GM21737 (cell line): Measurements from ENCODE around the gene PLXNA2.

Source experiments
- ATAC-seq: cut with Tn5 transposase; IDR thresholded peaks from one replicate; pipeline ENCODE4 v1.9.1; 2021; ENCODE audit warnings: mild to moderate bottlenecking, moderate library complexity; ENCODE audit not compliant: unreplicated experiment

PLXNA2 gene

GRCh38 chr1:208101661-208102431, 142.3 kb downstream of the PLXNA2 start:
- no peak for ATAC-seq

GRCh38 chr1:208100906-208101305, 143.3 kb downstream of the PLXNA2 start:
- no peak for ATAC-seq

DNA sequence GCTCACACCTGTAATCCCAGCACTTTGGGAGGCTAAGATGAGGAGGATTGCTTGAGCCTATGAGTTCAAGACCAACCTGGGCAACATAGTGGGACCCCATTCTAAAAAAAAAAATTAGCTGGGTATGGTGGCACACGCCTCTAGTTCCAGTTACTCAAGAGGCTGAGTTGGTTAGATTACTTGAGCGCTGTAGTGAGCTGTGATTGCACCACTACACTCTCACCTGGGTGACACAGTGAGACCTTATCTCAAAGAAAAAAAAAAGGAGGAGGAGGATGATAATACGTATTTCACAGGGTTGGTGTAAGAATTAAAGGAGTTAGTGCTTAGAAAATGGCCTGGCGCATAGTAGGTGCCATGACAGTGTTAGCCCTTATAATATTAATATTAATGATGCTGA, 144.1 kb downstream of the PLXNA2 start:
- ATAC-seq, result no peak

DNA sequence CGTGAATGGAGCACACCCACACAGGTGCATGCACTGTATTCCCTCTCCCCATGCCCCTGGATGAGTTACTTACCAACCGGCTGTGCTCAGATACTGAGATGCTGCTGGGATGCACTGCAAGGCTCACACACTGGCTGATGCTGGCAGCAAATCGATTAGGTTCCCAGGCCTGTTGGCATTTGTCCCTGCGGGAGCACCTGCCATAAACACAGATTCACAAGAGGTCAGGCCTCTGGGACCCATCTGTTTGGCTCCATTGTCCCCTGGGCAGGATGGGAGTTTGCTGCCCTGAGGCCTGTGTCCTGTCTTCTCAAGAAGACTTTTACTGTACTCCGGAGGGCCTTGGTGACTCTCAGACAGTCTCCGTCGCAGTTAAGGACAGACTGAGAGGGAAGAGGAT, 145.4 kb downstream of the PLXNA2 start:
- ATAC-seq, result no peak

GRCh38 chr1:208093754-208094719, 150.1 kb downstream of the PLXNA2 start:
- no peak for ATAC-seq

DNA sequence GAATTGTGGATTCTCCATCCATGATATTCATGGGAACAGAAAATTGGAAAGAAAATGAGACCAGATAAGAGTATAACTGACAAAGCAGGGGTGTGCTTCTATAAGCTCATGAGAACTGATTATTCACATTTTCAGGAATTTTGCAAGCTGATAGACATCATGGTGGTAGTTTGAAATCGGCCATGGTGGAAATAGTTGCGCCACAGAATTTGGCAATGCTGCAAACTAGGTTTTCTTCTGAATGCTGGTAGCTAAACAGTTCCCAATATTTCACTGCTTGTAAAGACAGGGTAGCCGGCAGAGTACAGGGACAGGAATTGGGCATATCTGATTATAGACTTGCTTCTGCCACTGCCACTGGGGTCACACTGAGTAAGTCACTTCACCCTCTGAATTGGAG, 151.1 kb downstream of the PLXNA2 start:
- ATAC-seq, result no peak

- ATAC-seq, result no peak
These were observed 153.5 kb downstream of the PLXNA2 start for GRCh38 chr1:208090388-208091301.

DNA sequence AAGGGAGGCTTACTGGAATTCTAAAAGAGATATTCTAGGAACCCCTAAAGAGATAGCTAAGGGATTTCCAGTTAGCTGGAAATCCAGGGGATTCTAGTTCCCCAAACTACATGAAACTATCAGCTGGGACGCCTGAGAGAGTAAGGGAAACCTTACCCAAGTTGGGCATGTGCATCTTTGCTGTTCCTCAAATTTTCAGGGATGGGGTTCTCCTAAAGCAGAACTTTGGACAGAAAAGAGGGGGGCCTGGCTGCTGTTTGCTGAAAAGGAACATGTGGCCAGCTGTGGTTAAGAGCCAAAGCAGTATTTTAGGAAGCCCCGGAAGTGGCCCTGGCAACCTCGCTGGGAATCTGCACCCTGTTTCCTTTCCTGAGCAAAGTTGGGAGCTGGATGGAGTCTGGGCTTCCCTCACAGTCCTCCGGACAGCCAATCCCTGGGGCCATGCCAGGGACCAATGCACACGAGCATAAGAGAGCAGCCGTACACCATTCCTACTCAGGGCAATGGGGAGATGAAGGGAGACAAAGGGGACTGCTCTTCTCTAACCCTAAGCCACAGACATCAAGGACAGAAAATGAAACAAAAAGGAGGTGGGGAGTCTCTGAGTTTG, 154.3 kb downstream of the PLXNA2 start:
- ATAC-seq, result no peak

DNA sequence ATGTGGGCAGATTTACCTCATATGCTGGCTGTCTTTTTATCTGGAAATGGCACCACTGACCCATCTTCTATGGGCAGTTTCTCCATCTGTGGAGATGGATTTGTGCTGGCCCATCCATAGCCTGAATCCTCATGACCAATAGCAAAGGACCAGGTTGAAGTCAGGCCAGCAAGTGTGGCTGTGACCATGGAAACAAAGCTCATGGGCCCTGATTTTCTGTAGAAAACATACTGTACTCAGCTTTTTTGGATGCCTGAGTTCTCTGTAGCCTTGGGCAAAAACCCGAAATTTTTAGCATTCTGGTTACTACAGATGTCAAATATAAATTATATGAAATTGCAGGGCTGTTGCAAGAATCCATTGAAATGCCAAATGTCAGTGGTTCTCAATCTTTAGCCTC, 155.0 kb downstream of the PLXNA2 start:
- ATAC-seq, result no peak

DNA sequence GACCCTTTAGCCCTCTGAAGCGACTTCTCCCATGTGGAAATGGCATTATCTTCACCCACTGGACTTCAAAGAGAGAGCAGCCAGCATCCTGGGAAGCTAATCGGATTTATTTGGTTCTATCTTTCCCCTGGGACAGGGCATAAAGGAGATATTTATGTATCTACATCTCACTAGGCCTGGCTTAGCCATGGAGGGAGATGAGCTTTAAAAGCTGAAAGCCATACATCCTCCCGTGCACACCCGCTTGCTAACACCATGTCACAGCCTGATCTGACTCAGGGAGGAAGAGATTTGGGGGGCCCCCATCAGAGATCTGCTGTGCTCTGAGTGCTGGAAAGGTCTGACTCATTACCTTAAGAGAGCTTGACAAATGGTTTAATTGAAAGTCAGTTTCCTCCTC, 155.9 kb downstream of the PLXNA2 start:
- ATAC-seq, result no peak

DNA sequence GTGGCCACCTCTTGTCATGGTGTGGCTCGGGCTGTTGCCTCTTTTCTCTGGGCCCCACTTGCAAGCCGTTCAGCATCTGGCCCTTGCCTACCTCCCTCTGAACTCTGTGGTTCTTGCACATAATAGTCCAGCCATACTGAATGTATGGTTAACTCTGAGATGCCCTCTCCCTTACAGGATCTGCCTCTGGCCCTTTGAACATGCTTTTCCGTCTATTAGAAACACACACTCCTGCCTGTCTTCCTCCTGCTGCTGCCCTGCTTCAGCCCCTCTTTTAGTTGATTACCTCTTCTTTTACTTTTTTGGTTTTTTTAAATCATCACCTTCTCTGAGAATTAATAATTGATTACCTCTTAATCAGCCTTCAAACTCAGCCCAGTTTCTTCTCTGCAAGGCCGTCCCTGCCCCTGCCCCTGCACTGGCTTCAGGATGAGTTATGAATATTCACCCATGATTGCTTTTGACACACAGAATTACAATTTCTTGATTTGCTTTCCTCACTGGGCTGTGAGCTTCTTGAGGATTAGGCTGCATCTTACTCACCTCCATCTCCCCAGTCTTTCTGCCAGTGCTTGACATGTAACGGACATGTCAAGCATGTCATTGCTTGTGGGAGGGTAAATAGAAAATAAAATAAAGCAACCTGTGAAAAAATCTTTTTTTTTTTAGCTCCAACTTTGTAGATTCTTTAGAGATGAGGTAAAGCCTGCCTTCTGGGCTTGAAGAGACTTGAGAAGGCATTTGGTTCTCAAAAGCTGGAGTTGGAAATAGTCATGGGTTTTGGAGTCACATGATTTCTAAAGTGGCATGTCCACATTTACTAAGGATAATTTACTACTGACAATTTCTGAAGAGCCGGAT, 158.3 kb downstream of the PLXNA2 start:
- ATAC-seq, result no peak

- ATAC-seq, result no peak
These were observed 159.4 kb downstream of the PLXNA2 start for GRCh38 chr1:208084764-208085163.

- ATAC-seq, result no peak
These were observed 160.0 kb downstream of the PLXNA2 start for GRCh38 chr1:208084220-208084619.

- ATAC-seq, result no peak
These were observed 160.5 kb downstream of the PLXNA2 start for GRCh38 chr1:208083715-208084085.

- no peak for ATAC-seq
These were observed 161.0 kb downstream of the PLXNA2 start for GRCh38 chr1:208083016-208083714.

GRCh38 chr1:208081972-208082371, 162.2 kb downstream of the PLXNA2 start:
- no peak for ATAC-seq

DNA sequence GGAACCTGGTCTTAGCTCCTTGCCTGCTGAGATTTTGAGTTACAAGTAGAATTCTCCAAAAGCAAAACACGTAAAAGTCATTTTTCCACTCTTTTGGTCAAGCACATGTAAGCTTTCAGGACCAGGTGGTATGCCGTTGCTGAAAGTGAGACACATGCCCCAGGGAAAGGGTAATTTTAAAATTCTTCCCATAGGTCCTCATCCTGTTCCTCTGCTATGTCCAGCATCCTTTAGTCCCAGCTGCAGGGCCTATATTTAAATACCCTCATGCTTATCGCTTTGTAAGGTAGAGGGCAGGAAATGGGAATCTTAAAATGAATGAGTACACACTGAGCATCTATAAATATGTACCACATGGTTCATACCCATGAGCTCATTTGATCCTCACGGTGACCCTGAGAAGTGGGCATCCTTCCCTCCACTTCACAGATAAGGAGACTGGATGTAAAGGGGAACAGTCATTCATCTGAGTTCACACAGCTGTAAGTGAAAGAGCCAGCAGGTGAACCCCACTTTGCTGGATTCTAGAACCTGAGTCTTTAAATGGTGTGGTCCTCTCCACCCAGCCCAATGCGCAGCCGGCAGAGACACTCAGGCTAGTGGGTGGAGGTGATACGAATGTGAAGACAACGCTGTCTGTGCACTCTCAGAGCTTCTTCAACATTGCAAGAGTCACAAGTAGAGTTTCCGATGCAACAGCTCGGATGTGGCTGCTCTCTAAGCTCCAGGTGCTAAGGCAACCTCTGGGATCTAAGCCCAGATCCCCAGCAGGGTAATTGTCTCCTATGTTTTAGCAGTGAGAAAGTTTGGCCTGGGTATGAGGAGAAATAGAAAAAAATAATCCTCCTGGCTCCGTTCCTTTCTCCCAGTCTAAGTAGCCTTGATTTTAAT, 163.5 kb downstream of the PLXNA2 start:
- no peak for ATAC-seq

- no peak for ATAC-seq
These were observed 165.0 kb downstream of the PLXNA2 start for GRCh38 chr1:208079161-208079560.
